HEK293T (cell line): ENCODE measurements around the gene SDC3.

Source experiments
- BHLHE40 ChIP-seq: fragments of 450-650 bp; IDR thresholded peaks from 2 replicates; pipeline ENCODE4 v1.6.1; 2016; ENCODE audit warnings: mild to moderate bottlenecking, moderate library complexity, borderline replicate concordance
- CTBP1 ChIP-seq: fragments of 450-650 bp; IDR thresholded peaks from 2 replicates; pipeline ENCODE4 v1.6.1; 2016; ENCODE audit warnings: borderline replicate concordance
- ELF4 ChIP-seq: fragments of 450-650 bp; IDR thresholded peaks from 2 replicates; pipeline ENCODE4 v1.6.1; 2017; ENCODE audit warnings: antibody characterized with exemption
- FOXK2 ChIP-seq: fragments of 450-650 bp; IDR thresholded peaks from 2 replicates; pipeline ENCODE4 v1.6.1; 2016; ENCODE audit warnings: mild to moderate bottlenecking
- FOXM1 ChIP-seq: fragments of 450-650 bp; IDR thresholded peaks from 2 replicates; pipeline ENCODE4 v1.6.1; 2017; ENCODE audit warnings: mild to moderate bottlenecking, borderline replicate concordance
- L3MBTL2 ChIP-seq: fragments of 450-650 bp; conservative IDR thresholded peaks from 2 replicates; pipeline ENCODE4 v1.6.1; 2016; ENCODE audit warnings: mild to moderate bottlenecking
- SP1 ChIP-seq: fragments of 450-650 bp; IDR thresholded peaks from 2 replicates; pipeline ENCODE4 v1.6.1; 2017
- SUZ12 ChIP-seq: fragments of 450-650 bp; IDR thresholded peaks from 2 replicates; pipeline ENCODE4 v1.6.1; 2016; ENCODE audit warnings: mild to moderate bottlenecking
- TARDBP ChIP-seq: fragments of 450-650 bp; IDR thresholded peaks from 2 replicates; pipeline ENCODE4 v1.6.1; 2016
- ZNF384 ChIP-seq: fragments of 450-650 bp; IDR thresholded peaks from 2 replicates; pipeline ENCODE4 v1.6.1; 2016

- TF ChIP-seq CTBP1 (no peak), BHLHE40 (no peak), FOXM1 (no peak), FOXK2 (no peak), TARDBP (no peak), ZNF384 (no peak), SUZ12 (no peak), SP1 (no peak), L3MBTL2 (no peak), ELF4 (no peak)
These were observed 65.7 kb downstream of the SDC3 start for GRCh38 chr1:30842697-30843354.
